CD14-positive monocyte (primary cell): Measurements from ENCODE around the gene TAS2R43. TPM values are rescaled to one million over a fixed set of nuclear protein-coding genes. Genes with fewer than 3 reads are reported as not detected.

Source experiments
- DNase-seq, 3 donors: peaks; one replicate each; pipeline ENCODE4 v3.0.0-alpha.2; 2011 to 2022
- H2AFZ ChIP-seq: 2 replicates; pipeline ENCODE4 v1.6.0; 2012; ENCODE audit warnings: mild to moderate bottlenecking, low read depth, low read length, inconsistent platforms; ENCODE audit not compliant: insufficient read depth, poor library complexity, severe bottlenecking
- H3K27ac ChIP-seq, 2 donors: 1 replicate in 1 of 2; 2 replicates in 1 of 2; pipeline ENCODE4 v1.5.1; 2012 to 2013; ENCODE audit warnings: low read length in 2 of 2, control low read depth in 1 of 2, inconsistent platforms in 1 of 2, low read depth in 1 of 2, mild to moderate bottlenecking in 1 of 2
- H3K27me3 ChIP-seq, 2 donors: one replicate each; pipeline versions ENCODE4 v1.6.0 to v1.6.1; 2011 to 2013; ENCODE audit warnings: low read length in 2 of 2; ENCODE audit not compliant: control insufficient read depth in 2 of 2, insufficient read depth in 2 of 2
- H3K36me3 ChIP-seq, 2 donors: replicated peaks in 1 of 2; 1 replicate in 1 of 2; 2 replicates in 1 of 2; pipeline versions ENCODE4 v1.5.1 to v1.6.1; 2012 to 2013; ENCODE audit warnings: low read length in 2 of 2, control low read depth in 1 of 2, inconsistent platforms in 1 of 2, mild to moderate bottlenecking in 1 of 2; ENCODE audit not compliant: insufficient read depth in 2 of 2, control insufficient read depth in 1 of 2
- H3K4me1 ChIP-seq, 2 donors: 1 replicate in 1 of 2; 2 replicates in 1 of 2; pipeline versions ENCODE4 v1.5.1 to v1.6.1; 2012 to 2013; ENCODE audit warnings: low read length in 2 of 2, control low read depth in 1 of 2, inconsistent platforms in 1 of 2, mild to moderate bottlenecking in 1 of 2, moderate library complexity in 1 of 2; ENCODE audit not compliant: insufficient read depth in 2 of 2, control insufficient read depth in 1 of 2
- H3K4me2 ChIP-seq: replicated peaks from 2 replicates; pipeline ENCODE3; 2012; ENCODE audit warnings: low read length, moderate library complexity, mild to moderate bottlenecking; ENCODE audit not compliant: poor library complexity, severe bottlenecking; ENCODE audit errors: extremely low read depth
- H3K4me3 ChIP-seq, 3 experiments: fragments of 200-600 bp in 1 of 3; sonication (generic) in 1 of 3; replicated peaks in 1 of 3; 1 replicate in 2 of 3; 2 replicates in 1 of 3; pipeline ENCODE4 v1.5.1; 2011 to 2013; ENCODE audit warnings: low read length in 3 of 3, mild to moderate bottlenecking in 3 of 3, control low read depth in 2 of 3, low read depth in 2 of 3, inconsistent platforms in 1 of 3, moderate library complexity in 1 of 3
- H3K79me2 ChIP-seq: 2 replicates; pipeline ENCODE4 v1.6.0; 2012; ENCODE audit warnings: mild to moderate bottlenecking, control low read depth, inconsistent platforms, low read length, moderate library complexity; ENCODE audit not compliant: insufficient read depth
- H3K9ac ChIP-seq: 2 replicates; pipeline ENCODE4 v1.6.0; 2017; ENCODE audit warnings: low read length, mild to moderate bottlenecking; ENCODE audit not compliant: insufficient read depth, poor library complexity, severe bottlenecking
- H3K9me3 ChIP-seq, 2 donors: replicated peaks in 1 of 2; 1 replicate in 1 of 2; 2 replicates in 1 of 2; pipeline versions ENCODE4 v1.5.1 to v1.6.1; 2012 to 2013; ENCODE audit warnings: low read length in 2 of 2, control low read depth in 1 of 2; ENCODE audit not compliant: control insufficient read depth in 1 of 2, insufficient read depth in 1 of 2
- H4K20me1 ChIP-seq: 2 replicates; pipeline ENCODE4 v1.6.0; 2012; ENCODE audit warnings: mild to moderate bottlenecking, low read length, control low read depth, moderate library complexity; ENCODE audit not compliant: insufficient read depth
- H3K27ac Mint-ChIP-seq, 7 donors: one replicate each; pipeline ENCODE4 v1.8.0; 2020; ENCODE audit warnings: mild to moderate bottlenecking in 7 of 7, mixed read lengths in 7 of 7, moderate library complexity in 6 of 7, inconsistent platforms in 2 of 7
- H3K27me3 Mint-ChIP-seq, 3 donors: one replicate each; pipeline ENCODE4 v1.8.0; 2021 to 2022; ENCODE audit warnings: low read depth in 3 of 3, mild to moderate bottlenecking in 3 of 3, mixed read lengths in 3 of 3, moderate library complexity in 3 of 3, inconsistent platforms in 1 of 3
- H3K36me3 Mint-ChIP-seq, 2 donors: one replicate each; pipeline ENCODE4 v1.8.0; 2020; ENCODE audit warnings: mixed read lengths in 2 of 2, inconsistent platforms in 1 of 2, mild to moderate bottlenecking in 1 of 2
- H3K4me1 Mint-ChIP-seq: one replicate; pipeline ENCODE4 v1.8.0; 2020; ENCODE audit warnings: mild to moderate bottlenecking, mixed read lengths
- H3K4me3 Mint-ChIP-seq, 2 donors: one replicate each; pipeline ENCODE4 v1.8.0; 2020; ENCODE audit warnings: mild to moderate bottlenecking in 2 of 2, mixed read lengths in 2 of 2, moderate library complexity in 1 of 2
- H3K9me3 Mint-ChIP-seq, 7 donors: one replicate each; pipeline ENCODE4 v1.8.0; 2020 to 2022; ENCODE audit warnings: mixed read lengths in 7 of 7, mild to moderate bottlenecking in 6 of 7, moderate library complexity in 6 of 7, inconsistent platforms in 2 of 7
- CTCF ChIP-seq: fragments of 200-600 bp; IDR thresholded peaks from one replicate; pipeline ENCODE4 v1.8.0; 2022; ENCODE audit warnings: antibody characterized with exemption, mild to moderate bottlenecking
- WGBS: methylation state at CpG from one replicate; pipeline ENCODE4 v1.1.5; 2013; ENCODE audit warnings: missing lambda C conversion rate; ENCODE audit not compliant: insufficient coverage; 5-methylcytosine and 5-hydroxymethylcytosine counted together
- intact Hi-C, 2 donors: fragments of 100-400 bp; cut with micrococcal nuclease; formaldehyde crosslinking; loops; one replicate each; pipeline versions ENCODE4 v1.15.0 to v1.15.1; 2023
- polyA plus RNA-seq, 3 donors: library from polyadenylated mRNA; depleted of rRNA in 1 of 3; unstranded in 2 of 3; stranded (reverse) in 1 of 3; fragments of 300-500 nt in 2 of 3; fragments of >200 nt in 1 of 3; fragmentation: Illumina TruSeq in 2 of 3; gene quantifications; 1 replicate in 2 of 3; 2 replicates in 1 of 3; pipeline ENCODE4 v1.2.3, GENCODE V29; 2012 to 2021

TAS2R43 gene
- polyA plus RNA-seq, 3 donors: not detected

- peaks cover 6 to 7% of the 10 kb centered on the region in 2 donors for H3K9me3 ChIP-seq
- H2AFZ ChIP-seq: no peak overlapping the region
- peaks cover 0 to 2% of the 10 kb centered on the region in 2 donors for H3K36me3 ChIP-seq
- Mint-ChIP-seq H3K9me3 (peaks cover 0 to 16% (median 4%) of the 10 kb centered on the region in 7 donors), H3K4me1 (peaks cover 8% of the 10 kb centered on the region), H3K4me3 (no peak overlapping the region), H3K36me3 (peaks cover 14 to 19% of the 10 kb centered on the region in 2 donors), H3K27me3 (peaks cover 0 to 2% (median 0%) of the 10 kb centered on the region in 3 donors), H3K27ac (no peak overlapping the region)
- no peak overlapping the region for H3K4me2 ChIP-seq
- no peak for TF ChIP-seq CTCF
- intact Hi-C loops: no loop called here
- no peak overlapping the region for H3K9ac ChIP-seq
- H3K4me1 ChIP-seq: no peaks in the 10 kb centered on the region
- no CpG with 5 or more reads among the region's 2 CpGs for WGBS
- H3K27me3 ChIP-seq: no peaks in the 10 kb centered on the region
- H4K20me1 ChIP-seq: peaks cover 2% of the 10 kb centered on the region
- H3K27ac ChIP-seq: no peak overlapping the region
- H3K4me3 ChIP-seq: no peak overlapping the region
- DNase-seq: no peak
- peaks cover 11% of the 10 kb centered on the region for H3K79me2 ChIP-seq
Observed at GRCh38 chr12:11133162-11133561, 41.0 kb upstream of the TAS2R43 start.

- no peak overlapping the region for H3K4me3 Mint-ChIP-seq
- intact Hi-C loops: no loop called here
- WGBS: no CpG with 5 or more reads among the region's 2 CpGs
- Histone ChIP-seq H3K4me2 (no peak overlapping the region), H2AFZ (no peak overlapping the region), H3K27me3 (no peaks in the 10 kb centered on the region), H3K36me3 (peaks cover 3 to 5% of the 10 kb centered on the region in 2 donors), H3K9ac (no peak overlapping the region), H3K79me2 (peaks cover 11% of the 10 kb centered on the region), H3K9me3 (peaks cover 6 to 11% of the 10 kb centered on the region in 2 donors), H3K27ac (no peak overlapping the region), H4K20me1 (no peaks in the 10 kb centered on the region), H3K4me1 (no peaks in the 10 kb centered on the region), H3K4me3 (no peak overlapping the region)
- DNase-seq: no peak
- H3K9me3 Mint-ChIP-seq: peaks cover 0 to 19% (median 6%) of the 10 kb centered on the region in 7 donors
- H3K27ac Mint-ChIP-seq: no peak overlapping the region
- H3K27me3 Mint-ChIP-seq: no peaks in the 10 kb centered on the region
- H3K4me1 Mint-ChIP-seq: peaks cover 1% of the 10 kb centered on the region
- TF ChIP-seq CTCF: no peak
- peaks cover 17 to 25% of the 10 kb centered on the region in 2 donors for H3K36me3 Mint-ChIP-seq
Observed at GRCh38 chr12:11130999-11131398, 38.9 kb upstream of the TAS2R43 start.
